Measurements from ENCODE around the gene BMX.

Gene BMX

DNA sequence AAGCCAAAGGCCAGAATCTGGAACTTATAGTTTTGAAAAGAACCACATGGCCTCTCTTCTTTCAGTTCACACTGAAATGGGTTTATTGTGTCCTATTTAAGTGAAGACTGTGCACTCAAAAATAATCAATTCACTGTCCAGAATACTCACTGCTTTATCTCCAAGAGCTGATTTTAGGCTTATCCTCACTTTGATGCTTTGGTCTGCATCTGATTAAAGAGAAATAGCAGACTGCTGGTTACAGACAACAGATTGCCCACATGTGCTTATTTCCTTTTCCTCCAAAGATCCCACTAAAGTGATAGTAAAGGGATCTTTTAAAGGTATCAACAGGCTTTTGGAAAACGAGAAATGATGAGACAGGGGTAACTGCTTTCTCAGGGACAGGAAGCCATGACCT is 69.5 kb downstream of the BMX start:
- DNase-seq (ENCODE audit: low spot score) = no peak

DNA sequence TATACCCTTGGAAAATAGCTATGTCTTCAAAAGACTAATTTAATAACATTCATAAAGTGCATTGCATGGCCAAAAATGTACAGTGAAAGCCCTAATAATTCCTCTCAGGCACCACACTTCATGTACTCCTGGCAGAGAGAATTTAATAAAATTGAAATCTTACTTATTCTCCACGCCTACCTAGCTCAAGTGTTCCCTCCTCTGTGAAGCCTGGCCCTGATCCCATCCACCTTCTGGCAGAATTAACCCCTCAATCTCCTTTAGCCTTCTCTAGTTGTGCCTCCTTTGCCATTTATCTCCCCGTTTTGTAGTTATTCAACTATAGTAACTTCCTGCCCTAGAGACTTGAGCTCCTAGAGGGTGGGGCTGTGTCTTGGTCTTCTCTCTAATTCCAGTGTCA is 73.4 kb downstream of the BMX start:
- no peak for DNase-seq (ENCODE audit: low spot score)

DNA sequence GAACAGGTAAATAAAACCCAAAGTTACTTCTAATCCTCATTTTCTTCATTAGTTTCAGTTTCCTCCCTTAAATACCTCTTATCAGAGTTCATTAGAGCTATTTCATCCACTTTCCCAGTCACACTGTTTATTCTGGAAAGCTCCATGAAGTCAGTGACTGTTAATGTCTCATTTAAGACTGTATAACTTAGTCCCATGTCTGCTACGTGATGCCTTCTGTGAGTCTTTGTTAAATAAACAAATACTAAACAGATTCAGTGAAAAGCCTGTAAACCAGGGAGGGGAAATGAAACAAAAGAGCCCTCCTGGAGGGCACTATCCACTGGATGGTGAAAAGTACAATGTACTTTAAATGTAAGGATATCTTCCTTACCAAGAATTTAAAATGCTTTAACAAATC is 75.4 kb downstream of the BMX start:
- no peak for DNase-seq (ENCODE audit: low spot score)

DNA sequence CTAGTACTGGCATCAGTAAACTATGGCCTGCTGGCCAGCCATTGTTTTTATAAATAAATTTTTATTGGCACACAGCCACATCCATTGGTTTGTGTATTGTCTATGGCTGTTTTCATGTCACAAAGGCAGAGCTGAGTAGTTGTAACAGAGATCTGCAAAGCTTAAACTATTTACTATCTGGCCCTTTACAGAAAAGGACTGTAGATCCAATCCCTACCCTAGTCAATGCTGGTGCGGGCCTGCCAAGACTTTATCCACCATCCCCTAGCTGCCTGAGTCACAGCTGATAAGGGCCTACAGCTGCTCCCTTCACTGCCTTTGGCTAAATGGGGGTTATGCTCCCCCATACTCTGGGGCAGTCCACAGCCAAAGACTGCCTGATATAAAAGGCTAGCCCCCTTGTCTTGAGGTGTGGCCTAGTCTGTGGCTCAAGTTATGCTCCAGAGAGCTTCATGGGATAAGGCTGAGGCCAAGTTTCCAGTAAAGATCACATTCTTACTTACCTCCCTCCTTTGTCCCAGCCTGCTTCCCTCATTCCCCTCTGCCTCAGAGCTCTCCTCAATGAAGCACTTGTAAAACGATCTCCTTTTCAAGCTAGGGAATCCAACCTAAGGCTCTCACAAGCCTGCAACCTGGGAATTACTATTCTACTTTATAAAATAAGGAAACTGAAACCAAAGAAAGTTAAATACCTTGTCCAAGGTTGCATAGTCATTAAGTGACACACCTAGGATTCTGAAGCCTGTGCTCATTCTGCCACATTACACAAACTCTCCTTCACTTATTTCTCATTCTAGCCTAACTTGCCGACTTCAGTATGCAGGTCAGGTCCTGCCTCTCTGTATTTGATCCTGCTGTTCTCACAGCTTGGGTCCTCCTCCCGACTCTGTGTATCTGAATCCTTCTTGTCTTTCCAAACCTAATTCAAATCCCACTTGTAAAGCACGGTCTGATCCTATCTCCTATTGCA is 79.5 kb downstream of the BMX start:
- no peak for DNase-seq (ENCODE audit: low spot score)

DNA sequence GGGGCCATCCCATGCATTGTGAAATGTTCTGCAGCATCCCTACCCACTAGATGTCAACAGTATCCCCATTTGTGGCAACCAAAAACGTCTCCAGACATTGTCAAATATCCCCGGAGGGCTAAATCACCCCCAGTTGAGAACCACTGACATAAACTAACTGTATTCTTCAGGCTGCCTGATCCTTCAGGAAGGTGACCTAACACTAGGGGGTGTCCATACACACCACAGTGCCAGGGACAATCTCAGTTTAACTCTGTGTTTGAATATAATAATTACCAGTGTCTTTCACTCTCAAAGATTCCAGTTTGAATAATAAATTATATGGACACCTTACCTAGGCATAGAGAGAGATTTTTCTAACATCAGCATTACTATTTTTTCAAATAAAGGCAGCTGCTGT is 93.8 kb downstream of the BMX start:
- no peak for DNase-seq (ENCODE audit: low spot score)

DNA sequence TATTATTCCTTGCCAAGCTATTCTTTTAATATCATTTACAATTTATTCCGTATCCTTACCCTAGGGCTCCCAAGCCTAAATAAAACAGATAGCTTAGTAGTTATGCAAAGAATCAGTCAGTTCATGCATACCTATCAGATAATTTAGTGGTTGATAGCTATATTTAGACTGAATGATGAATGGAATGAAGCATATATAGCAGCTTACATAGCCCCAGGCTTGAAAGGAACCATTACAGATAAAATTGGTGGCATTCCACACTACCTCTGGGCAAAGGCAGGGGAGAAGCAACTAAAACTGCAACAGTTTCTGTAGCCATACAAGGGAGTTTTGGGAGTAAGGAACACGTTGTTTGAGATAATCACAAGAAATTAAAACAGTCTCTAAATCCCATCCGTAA is 97.4 kb downstream of the BMX start:
- DNase-seq (ENCODE audit: low spot score) = no peak

DNA sequence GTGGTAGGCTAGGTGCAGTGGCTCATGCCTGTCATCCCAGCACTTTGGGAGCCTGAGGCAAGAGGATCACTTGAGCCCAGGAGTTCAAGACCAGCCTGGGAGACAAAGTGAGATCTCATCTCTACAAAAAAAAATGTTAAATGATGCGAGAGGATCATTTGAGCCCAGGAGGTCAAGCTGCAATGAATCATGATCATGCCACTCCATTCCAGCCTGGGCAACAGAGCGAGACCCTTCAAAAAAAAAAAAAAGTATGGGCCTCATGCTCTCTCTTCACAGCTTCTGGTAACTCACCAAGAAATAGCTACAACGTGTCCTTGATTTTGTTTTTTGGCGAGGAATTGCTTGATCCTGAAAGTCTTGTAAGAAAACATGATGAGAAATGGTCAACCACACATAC is 98.9 kb downstream of the BMX start:
- DNase-seq (ENCODE audit: low spot score) = no peak

DNA sequence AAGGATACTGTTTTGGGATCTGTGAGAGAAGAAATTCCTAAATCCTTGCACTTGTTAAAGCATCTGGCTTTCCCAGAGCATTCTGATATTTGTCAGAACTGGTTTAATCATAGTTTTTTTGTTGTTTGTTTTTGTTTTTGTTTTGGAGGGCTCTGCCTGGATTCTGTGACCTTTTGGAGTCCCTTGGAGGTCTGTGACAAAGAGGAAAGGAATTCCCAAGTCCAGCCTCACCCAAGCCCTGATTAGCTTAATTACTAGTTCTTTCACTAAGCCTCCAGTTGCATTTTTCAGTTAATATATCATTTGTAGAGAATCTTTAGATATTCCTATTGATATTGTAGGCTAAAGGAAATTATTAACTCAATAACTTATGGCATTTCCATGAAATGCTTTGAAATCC is 99.4 kb downstream of the BMX start:
- no peak for DNase-seq (ENCODE audit: low spot score)

DNA sequence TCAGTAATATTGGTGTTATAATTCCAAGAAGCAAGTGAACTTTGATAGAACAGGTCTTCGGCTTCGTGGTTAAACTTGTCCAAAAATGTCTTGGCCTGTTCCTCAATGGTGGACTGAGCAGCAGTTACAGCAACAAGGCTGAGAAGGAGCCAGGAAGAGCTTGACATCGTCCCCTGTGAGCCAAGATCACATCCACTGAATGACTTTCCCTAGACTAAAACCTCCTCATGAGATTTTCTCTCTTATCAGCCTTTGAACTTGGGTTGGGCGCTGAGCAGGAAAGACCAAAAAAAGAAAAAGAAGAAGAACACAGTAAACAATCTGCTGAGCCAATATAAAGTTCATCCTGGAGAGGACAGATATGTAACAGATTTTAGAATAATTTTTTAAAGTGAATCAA is 100.1 kb downstream of the BMX start, which contains the start of gene ACE2:
Gene ACE2 (minus strand): TSS at position 216 of the 400 bp plus-strand sequence. CDS start 49 bp downstream, at position 167.
- DNase-seq (ENCODE audit: low spot score) = no peak

DNA sequence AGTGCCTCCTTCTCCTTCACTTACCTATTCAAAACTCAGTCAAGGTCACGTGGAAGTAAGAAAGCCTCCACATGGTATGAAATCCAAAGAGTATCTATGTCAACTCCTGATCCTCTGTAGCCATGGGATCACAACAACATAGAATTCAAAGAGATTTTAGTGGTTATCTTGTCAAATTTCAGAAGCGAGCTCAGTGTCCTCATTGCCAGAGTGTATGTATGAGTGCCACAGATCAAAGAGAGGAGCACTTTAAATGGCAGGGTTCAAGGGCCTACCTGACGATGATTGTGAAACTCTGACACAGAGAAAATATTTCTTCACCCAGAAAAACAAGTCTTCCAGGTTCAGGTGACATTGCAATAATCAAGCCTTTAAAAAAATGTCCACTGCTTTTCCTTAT is 101.3 kb downstream of the BMX start:
- DNase-seq (ENCODE audit: low spot score) = no peak

DNA sequence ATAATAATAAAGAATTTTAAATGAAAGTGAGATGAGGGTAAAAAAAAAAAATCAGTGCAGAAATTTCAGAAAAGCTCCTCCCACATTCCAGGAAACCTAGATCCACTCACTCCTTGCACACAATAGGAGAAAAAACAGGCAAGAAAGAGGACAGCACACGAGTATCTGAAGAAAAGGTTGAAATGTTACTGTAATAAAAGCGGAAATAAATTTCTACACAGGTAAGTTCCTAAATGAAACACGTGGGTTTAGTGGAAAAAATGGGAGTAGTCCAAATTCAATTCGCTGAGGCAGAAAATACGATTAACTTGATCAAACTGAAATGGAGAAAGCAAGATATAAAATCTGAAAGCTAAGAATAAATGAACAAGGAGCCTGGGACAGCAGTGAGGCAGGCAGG is 102.2 kb downstream of the BMX start:
- DNase-seq (ENCODE audit: low spot score) = no peak

DNA sequence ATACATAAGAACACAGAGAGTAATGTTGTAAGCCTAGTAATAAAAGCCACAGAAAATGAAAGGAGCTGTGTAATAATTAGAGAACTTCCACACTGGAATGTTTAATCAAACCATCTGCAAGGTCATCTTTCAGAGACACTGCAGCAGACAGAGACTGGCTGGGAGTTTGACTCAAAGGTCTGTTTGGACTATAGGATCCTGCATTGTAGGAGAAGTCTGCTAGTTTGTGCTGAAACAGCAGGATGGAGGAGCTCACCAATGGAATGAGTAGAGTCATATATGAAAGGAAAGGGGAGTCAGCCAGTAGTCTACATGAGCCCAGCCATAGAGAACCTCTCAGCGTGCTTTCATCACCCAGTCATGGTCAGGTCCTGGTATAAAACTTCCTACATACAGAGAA is 104.6 kb downstream of the BMX start:
- DNase-seq (ENCODE audit: low spot score) = no peak

All from CD4-positive, alpha-beta T cell treated with Interleukin-15 for 4 hours (primary cell).